Lung (tissue), 12 donors: ENCODE measurements around the gene TPST2. TPM values are rescaled to one million over a fixed set of nuclear protein-coding genes. Genes with fewer than 3 reads are reported as not detected.

Experiments used
- ATAC-seq: fragments of 200-7000 bp; cut with Tn5 transposase; one replicate; pipeline ENCODE4 v1.9.1; 2020; ENCODE audit warnings: moderate number of reproducible peaks; ENCODE audit not compliant: insufficient read depth, low FRiP score
- DNase-seq, 3 donors: peaks; one replicate each; pipeline ENCODE4 v3.0.0-alpha.2; 2013 to 2017
- H3K27ac ChIP-seq, 2 donors: one replicate each; pipeline ENCODE4 v1.5.1; 2013; ENCODE audit warnings: mild to moderate bottlenecking in 2 of 2, moderate library complexity in 2 of 2, control low read depth in 1 of 2, inconsistent platforms in 1 of 2, low read depth in 1 of 2, low read length in 1 of 2
- H3K27me3 ChIP-seq, 3 donors: one replicate each; pipeline ENCODE4 v1.5.1; 2013; ENCODE audit warnings: low read length in 2 of 3; ENCODE audit not compliant: control insufficient read depth in 3 of 3, insufficient read depth in 3 of 3
- H3K36me3 ChIP-seq, 4 donors: one replicate each; pipeline ENCODE4 v1.5.1; 2013; ENCODE audit warnings: low read length in 4 of 4, mild to moderate bottlenecking in 1 of 4, moderate library complexity in 1 of 4; ENCODE audit not compliant: control insufficient read depth in 4 of 4, insufficient read depth in 4 of 4
- H3K4me1 ChIP-seq, 5 donors: one replicate each; pipeline ENCODE4 v1.5.1; 2013; ENCODE audit warnings: low read length in 5 of 5, mild to moderate bottlenecking in 2 of 5, moderate library complexity in 1 of 5; ENCODE audit not compliant: control insufficient read depth in 5 of 5, insufficient read depth in 5 of 5
- H3K4me3 ChIP-seq: one replicate; pipeline ENCODE4 v1.5.1; 2013; ENCODE audit warnings: mild to moderate bottlenecking, control low read depth, moderate library complexity
- H3K9ac ChIP-seq, 2 donors: one replicate each; pipeline ENCODE4 v1.5.1; 2013; ENCODE audit warnings: low read length in 2 of 2, control low read depth in 1 of 2; ENCODE audit not compliant: insufficient read depth in 1 of 2
- H3K9me3 ChIP-seq, 4 donors: one replicate each; pipeline ENCODE4 v1.5.1; 2013; ENCODE audit warnings: low read length in 3 of 4, mild to moderate bottlenecking in 1 of 4, moderate library complexity in 1 of 4; ENCODE audit not compliant: control insufficient read depth in 4 of 4, insufficient read depth in 3 of 4
- WGBS, 2 donors: extraction: QIAGEN DNeasy Blood & Tissue Kit; methylation state at CpG; one replicate each; pipeline ENCODE4 v1.1.7; 2013; 5-methylcytosine and 5-hydroxymethylcytosine counted together
- polyA plus RNA-seq, 2 donors: library from polyadenylated mRNA; stranded (reverse); fragments of 200-250 nt; gene quantifications; one replicate each; pipeline ENCODE4 v1.2.1, GENCODE V29; 2013
- total RNA-seq, 2 donors: library from RNA; depleted of rRNA in 1 of 2; stranded (reverse); fragments of >200 nt in 1 of 2; gene quantifications; one replicate each; pipeline ENCODE4 v1.2.1, GENCODE V29; 2014 to 2021
- TF ChIP-seq, protein P1 (sequence below): IDR thresholded peaks from 2 replicates; pipeline ENCODE4 v1.5.1; 2012; ENCODE audit warnings: mild to moderate bottlenecking; ENCODE audit errors: control extremely low read depth, extremely low read depth
- donor health status: control.
- donor health status: control.
- donor health status: Bipolar disorder and iron deficiency.
- donor health status: healthy.
- donor health status: DM: yes; HTN: yes; CAD: no.

Gene TPST2
- total and polyA plus RNA-seq, 4 donors, result 32.6 to 72.3 (median 59.9) TPM

DNA sequence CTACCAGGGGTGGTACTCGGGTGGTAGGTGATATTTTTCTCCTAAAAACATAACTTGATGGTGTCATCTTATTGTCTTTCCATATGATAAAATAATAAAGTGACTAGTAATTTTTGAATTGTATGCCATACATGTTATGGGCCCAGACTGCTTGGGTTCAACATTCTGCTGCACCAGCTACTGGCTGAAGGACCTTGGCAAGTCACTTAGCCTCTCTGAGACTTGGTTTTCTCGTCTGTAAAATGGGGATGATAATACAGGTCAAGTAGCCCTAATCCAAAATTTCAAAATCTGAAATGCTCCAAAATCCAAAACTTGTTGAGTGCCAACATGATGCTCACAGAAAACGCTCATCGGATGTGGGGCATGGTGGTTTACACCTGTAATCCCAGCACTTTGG lies 42.1 kb downstream of the TPST2 start:
- DNase-seq (no peak), ATAC-seq (no peak)
- Histone ChIP-seq H3K9me3 (no peaks in the 10 kb centered on the region), H3K9ac (no peak overlapping the region), H3K27ac (no peak overlapping the region), H3K4me3 (no peak overlapping the region), H3K27me3 (no peaks in the 10 kb centered on the region), H3K4me1 (peaks cover 4 to 12% (median 10%) of the 10 kb centered on the region in 5 donors), H3K36me3 (peaks cover 0 to 9% (median 0%) of the 10 kb centered on the region in 4 donors)
- TF ChIP-seq, protein P1, sequence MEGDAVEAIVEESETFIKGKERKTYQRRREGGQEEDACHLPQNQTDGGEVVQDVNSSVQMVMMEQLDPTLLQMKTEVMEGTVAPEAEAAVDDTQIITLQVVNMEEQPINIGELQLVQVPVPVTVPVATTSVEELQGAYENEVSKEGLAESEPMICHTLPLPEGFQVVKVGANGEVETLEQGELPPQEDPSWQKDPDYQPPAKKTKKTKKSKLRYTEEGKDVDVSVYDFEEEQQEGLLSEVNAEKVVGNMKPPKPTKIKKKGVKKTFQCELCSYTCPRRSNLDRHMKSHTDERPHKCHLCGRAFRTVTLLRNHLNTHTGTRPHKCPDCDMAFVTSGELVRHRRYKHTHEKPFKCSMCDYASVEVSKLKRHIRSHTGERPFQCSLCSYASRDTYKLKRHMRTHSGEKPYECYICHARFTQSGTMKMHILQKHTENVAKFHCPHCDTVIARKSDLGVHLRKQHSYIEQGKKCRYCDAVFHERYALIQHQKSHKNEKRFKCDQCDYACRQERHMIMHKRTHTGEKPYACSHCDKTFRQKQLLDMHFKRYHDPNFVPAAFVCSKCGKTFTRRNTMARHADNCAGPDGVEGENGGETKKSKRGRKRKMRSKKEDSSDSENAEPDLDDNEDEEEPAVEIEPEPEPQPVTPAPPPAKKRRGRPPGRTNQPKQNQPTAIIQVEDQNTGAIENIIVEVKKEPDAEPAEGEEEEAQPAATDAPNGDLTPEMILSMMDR, result no peak
- WGBS, 2 donors, result 94 to 97% methylated on average over 4 of the region's 4 CpGs

DNA sequence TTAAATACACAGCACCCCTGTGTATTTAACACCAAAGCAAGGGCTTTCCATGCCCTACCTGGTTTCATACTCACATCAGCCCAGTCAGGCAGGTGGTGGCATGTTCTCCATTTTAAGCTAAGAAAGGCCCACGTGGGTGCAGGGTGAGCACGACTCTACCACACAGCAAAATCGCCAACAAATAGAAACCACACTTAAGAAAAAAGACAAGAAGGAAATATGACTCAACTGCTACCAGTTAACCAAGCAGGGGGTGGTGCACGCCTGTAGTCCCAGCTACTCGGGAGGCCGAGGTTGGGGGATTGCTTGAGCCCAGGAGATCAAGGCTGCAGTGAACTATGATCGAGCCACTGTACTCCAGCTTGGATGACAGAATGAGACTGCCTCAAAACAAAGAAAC lies 42.5 kb downstream of the TPST2 start:
- ATAC-seq (no peak), DNase-seq (no peak)
- 47 to 65% methylated on average over 7 of the region's 7 CpGs for WGBS, 2 donors
- Histone ChIP-seq H3K9ac (no peak overlapping the region), H3K4me3 (no peak overlapping the region), H3K27me3 (no peaks in the 10 kb centered on the region), H3K27ac (no peak overlapping the region), H3K9me3 (no peaks in the 10 kb centered on the region), H3K4me1 (peaks cover 4 to 12% (median 10%) of the 10 kb centered on the region in 5 donors), H3K36me3 (peaks cover 0 to 13% (median 0%) of the 10 kb centered on the region in 4 donors)
- TF ChIP-seq, protein P1, result no peak

DNA sequence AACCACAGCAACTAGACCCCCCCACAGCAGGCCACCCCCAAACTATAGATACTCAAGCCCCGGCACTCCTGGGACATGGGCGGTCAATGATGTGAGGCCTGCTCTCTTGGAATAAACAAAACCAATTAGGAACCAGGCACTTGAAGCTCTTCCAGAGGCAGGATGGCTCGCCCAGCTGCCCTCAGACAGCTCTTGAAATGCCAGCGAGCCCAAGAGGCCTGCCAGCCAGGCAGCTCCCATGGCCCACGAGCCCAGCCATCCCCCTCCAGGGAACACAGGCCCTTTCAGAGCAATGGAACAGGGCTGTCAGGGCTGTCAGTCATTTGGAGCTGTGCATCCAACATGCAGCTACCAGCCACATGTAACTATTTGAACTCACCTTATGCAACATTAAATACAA lies 43.6 kb downstream of the TPST2 start:
- no peak overlapping the region for H3K27ac ChIP-seq
- ATAC-seq, result no peak
- no peak overlapping the region for H3K4me3 ChIP-seq
- H3K27me3 ChIP-seq, result no peaks in the 10 kb centered on the region
- TF ChIP-seq, protein P1, result no peak
- H3K9me3 ChIP-seq, result no peaks in the 10 kb centered on the region
- no peak overlapping the region for H3K9ac ChIP-seq
- H3K4me1 ChIP-seq, result peaks cover 4 to 12% (median 8%) of the 10 kb centered on the region in 5 donors
- peaks cover 0 to 17% (median under 1%) of the 10 kb centered on the region in 4 donors for H3K36me3 ChIP-seq
- WGBS, 2 donors, result 61 to 84% methylated on average over 5 of the region's 5 CpGs
- no peak for DNase-seq

DNA sequence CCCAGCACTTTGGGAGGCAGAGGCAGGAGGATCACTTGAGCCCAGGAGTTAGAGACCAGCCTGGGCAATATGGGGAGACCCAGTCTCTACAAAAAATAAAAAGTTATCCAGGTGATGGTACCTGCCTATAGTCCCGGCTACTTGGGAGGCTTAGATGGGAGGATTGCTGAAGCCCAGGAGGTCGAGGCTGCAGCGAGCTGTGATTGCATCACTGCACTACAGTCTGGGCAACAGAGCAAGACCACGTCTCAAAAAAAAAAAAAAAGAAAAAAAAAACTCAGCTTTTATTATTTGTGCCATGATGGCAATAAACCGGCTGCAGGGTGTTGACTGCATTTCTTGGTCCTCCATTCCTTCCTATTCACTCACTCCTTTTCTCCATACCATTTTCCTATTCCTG lies 44.1 kb downstream of the TPST2 start:
- DNase-seq (no peak), ATAC-seq (no peak)
- H3K4me3 ChIP-seq, result no peak overlapping the region
- H3K27me3 ChIP-seq, result no peaks in the 10 kb centered on the region
- H3K9me3 ChIP-seq, result no peaks in the 10 kb centered on the region
- peaks cover under 1 to 22% (median 4%) of the 10 kb centered on the region in 4 donors for H3K36me3 ChIP-seq
- peaks cover 4 to 9% (median 8%) of the 10 kb centered on the region in 5 donors for H3K4me1 ChIP-seq
- TF ChIP-seq, protein P1, result no peak
- 74 to 87% methylated on average over 4 to 5 of the region's 5 CpGs for WGBS, 2 donors
- H3K9ac ChIP-seq, result no peak overlapping the region
- H3K27ac ChIP-seq, result no peak overlapping the region
